Ishikawa (cell line): ENCODE data around the gene THSD4.
A peak's percentile ranks its signal among the peaks of the same experiment; 100 is the strongest.

ENCODE experiments used
- CEBPB ChIP-seq: IDR thresholded peaks from 2 replicates; pipeline ENCODE4 v1.6.1; 2012
- CREB1 ChIP-seq: IDR thresholded peaks from 2 replicates; pipeline ENCODE4 v1.6.1; 2012; ENCODE audit warnings: low read depth
- EGR1 ChIP-seq: IDR thresholded peaks from 2 replicates; pipeline ENCODE4 v1.6.1; 2012
- EP300 ChIP-seq: IDR thresholded peaks from 2 replicates; pipeline ENCODE4 v1.6.1; 2012; ENCODE audit warnings: borderline replicate concordance
- FOXM1 ChIP-seq: IDR thresholded peaks from 2 replicates; pipeline ENCODE4 v1.6.1; 2012; ENCODE audit warnings: low read depth, borderline replicate concordance
- MAX ChIP-seq: IDR thresholded peaks from 2 replicates; pipeline ENCODE4 v1.6.1; 2012
- NFIC ChIP-seq: IDR thresholded peaks from 2 replicates; pipeline ENCODE4 v1.6.1; 2012
- RAD21 ChIP-seq: IDR thresholded peaks from 2 replicates; pipeline ENCODE4 v1.6.1; 2012; ENCODE audit warnings: low read depth
- REST ChIP-seq: IDR thresholded peaks from 2 replicates; pipeline ENCODE4 v1.6.1; 2012; ENCODE audit warnings: low read depth, mild to moderate bottlenecking
- TAF1 ChIP-seq: IDR thresholded peaks from 2 replicates; pipeline ENCODE4 v1.6.1; 2012; ENCODE audit warnings: low read depth, mild to moderate bottlenecking
- TCF12 ChIP-seq: IDR thresholded peaks from 2 replicates; pipeline ENCODE4 v1.6.1; 2012; ENCODE audit warnings: low read depth
- TEAD4 ChIP-seq: IDR thresholded peaks from 2 replicates; pipeline ENCODE4 v1.6.1; 2012
- USF1 ChIP-seq: IDR thresholded peaks from 2 replicates; pipeline ENCODE4 v1.6.1; 2012
- YY1 ChIP-seq: IDR thresholded peaks from 2 replicates; pipeline ENCODE4 v1.6.1; 2012; ENCODE audit warnings: low read depth
- ZBTB7A ChIP-seq: IDR thresholded peaks from 2 replicates; pipeline ENCODE4 v1.6.1; 2012; ENCODE audit warnings: low read depth

THSD4 gene

GRCh38 chr15:71804695-71805470 is 689.6 kb downstream of the THSD4 start:
- no peak for TF ChIP-seq EP300
- TF ChIP-seq TCF12, result no peak
- TF ChIP-seq NFIC, result no peak
- TF ChIP-seq USF1, result no peak
- TF ChIP-seq RAD21, result no peak
- TF ChIP-seq CREB1, result no peak
- no peak for TF ChIP-seq TAF1
- TF ChIP-seq MAX, result no peak
- no peak for TF ChIP-seq ZBTB7A
- TF ChIP-seq EGR1, result no peak
- no peak for TF ChIP-seq FOXM1
- TF ChIP-seq YY1, result no peak

GRCh38 chr15:71806452-71806931 is 691.2 kb downstream of the THSD4 start:
- TF ChIP-seq NFIC (0 out of 2 replicates have a peak, but pooled peaks have one; percentile 9), TAF1 (no peak), TEAD4 (no peak), FOXM1 (no peak), USF1 (no peak)

- TF ChIP-seq RAD21 (no peak), FOXM1 (no peak), EGR1 (peak; percentile 28; the same call in 1 of the 2 replicates), YY1 (no peak), CREB1 (no peak), EP300 (no peak)
These were observed 691.9 kb downstream of the THSD4 start for GRCh38 chr15:71807125-71807629.

GRCh38 chr15:71807691-71808091 is 692.4 kb downstream of the THSD4 start:
- no peak for TF ChIP-seq NFIC
- TF ChIP-seq RAD21, result no peak
- no peak for TF ChIP-seq MAX
- TF ChIP-seq EGR1, result no peak
- no peak for TF ChIP-seq YY1
- no peak for TF ChIP-seq FOXM1
- TF ChIP-seq CEBPB, result no peak
- TF ChIP-seq CREB1, result no peak
- no peak for TF ChIP-seq TAF1
- TF ChIP-seq TCF12, result no peak
- no peak for TF ChIP-seq EP300
- no peak for TF ChIP-seq ZBTB7A
- no peak for TF ChIP-seq USF1
- TF ChIP-seq REST, result no peak
- no peak for TF ChIP-seq TEAD4

- TF ChIP-seq RAD21 (no peak), ZBTB7A (no peak), CEBPB (no peak), TAF1 (no peak), USF1 (no peak), EGR1 (no peak), CREB1 (no peak), YY1 (no peak), TCF12 (no peak)
These were observed 693.2 kb downstream of the THSD4 start for GRCh38 chr15:71808311-71809020.

- no peak for TF ChIP-seq TAF1
- TF ChIP-seq CREB1, result no peak
- TF ChIP-seq YY1, result no peak
- TF ChIP-seq FOXM1, result no peak
- TF ChIP-seq TCF12, result no peak
- TF ChIP-seq USF1, result no peak
- no peak for TF ChIP-seq TEAD4
- no peak for TF ChIP-seq REST
- TF ChIP-seq EGR1, result no peak
- TF ChIP-seq ZBTB7A, result no peak
- TF ChIP-seq RAD21, result no peak
- TF ChIP-seq MAX, result no peak
- TF ChIP-seq NFIC, result no peak
- no peak for TF ChIP-seq CEBPB
- no peak for TF ChIP-seq EP300
These were observed 694.1 kb downstream of the THSD4 start for GRCh38 chr15:71809346-71809745.
